Measurements from ENCODE around the gene USP6.
"Not testable (repeated sequence)": the region's sequence is repeated elsewhere in the genome, so short reads cannot be mapped to it uniquely, and the experiment has no call there.

The USP6 gene

GRCh38 chr17:5219536-5219935 is 103.7 kb downstream of the USP6 start:
- in situ Hi-C loops (cut with MboI; ENCODE audit: low pct_unique_long_range_greater_than_20kb, low sequenced_read_pairs, unreplicated experiment): no loop called here
- TF ChIP-seq, protein P1, sequence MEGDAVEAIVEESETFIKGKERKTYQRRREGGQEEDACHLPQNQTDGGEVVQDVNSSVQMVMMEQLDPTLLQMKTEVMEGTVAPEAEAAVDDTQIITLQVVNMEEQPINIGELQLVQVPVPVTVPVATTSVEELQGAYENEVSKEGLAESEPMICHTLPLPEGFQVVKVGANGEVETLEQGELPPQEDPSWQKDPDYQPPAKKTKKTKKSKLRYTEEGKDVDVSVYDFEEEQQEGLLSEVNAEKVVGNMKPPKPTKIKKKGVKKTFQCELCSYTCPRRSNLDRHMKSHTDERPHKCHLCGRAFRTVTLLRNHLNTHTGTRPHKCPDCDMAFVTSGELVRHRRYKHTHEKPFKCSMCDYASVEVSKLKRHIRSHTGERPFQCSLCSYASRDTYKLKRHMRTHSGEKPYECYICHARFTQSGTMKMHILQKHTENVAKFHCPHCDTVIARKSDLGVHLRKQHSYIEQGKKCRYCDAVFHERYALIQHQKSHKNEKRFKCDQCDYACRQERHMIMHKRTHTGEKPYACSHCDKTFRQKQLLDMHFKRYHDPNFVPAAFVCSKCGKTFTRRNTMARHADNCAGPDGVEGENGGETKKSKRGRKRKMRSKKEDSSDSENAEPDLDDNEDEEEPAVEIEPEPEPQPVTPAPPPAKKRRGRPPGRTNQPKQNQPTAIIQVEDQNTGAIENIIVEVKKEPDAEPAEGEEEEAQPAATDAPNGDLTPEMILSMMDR (IDR thresholded peaks at IDR 0.05; ENCODE audit: extremely low read depth, insufficient read depth, missing control alignments): no peak

DNA sequence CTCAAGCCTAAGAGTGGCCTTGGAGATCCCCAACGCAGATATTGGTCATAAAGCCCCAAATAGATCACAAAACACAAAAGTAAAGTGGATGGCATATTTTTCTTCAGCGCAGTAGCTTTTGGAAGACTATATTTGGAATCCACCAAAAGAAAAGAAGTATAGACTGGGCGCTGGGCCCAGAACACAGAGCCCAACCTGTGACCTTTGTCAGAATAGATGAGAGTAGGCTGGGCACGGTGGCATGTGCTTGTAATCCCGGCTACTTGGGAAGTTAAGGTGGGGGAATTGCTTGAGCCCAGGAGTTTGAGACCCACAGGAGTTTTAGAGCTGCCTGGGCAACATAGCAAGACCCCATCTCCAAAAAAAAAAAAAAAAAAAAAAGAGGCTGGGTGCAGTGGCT is 104.2 kb downstream of the USP6 start:
- in situ Hi-C loops (cut with MboI; ENCODE audit: low pct_unique_long_range_greater_than_20kb, low sequenced_read_pairs, unreplicated experiment): no loop called here
- DNase-seq (ENCODE audit: low spot score): no peak
- TF ChIP-seq, protein P1 (IDR thresholded peaks at IDR 0.05; ENCODE audit: extremely low read depth, insufficient read depth, missing control alignments): no peak

More at GRCh38 chr17:5219536-5219935, 103.7 kb downstream of the USP6 start:
- DNase-seq (ENCODE audit: low spot score): no peak

GRCh38 chr17:5221912-5222311 is 106.1 kb downstream of the USP6 start:
- in situ Hi-C loops (cut with MboI; ENCODE audit: low pct_unique_long_range_greater_than_20kb, low sequenced_read_pairs, unreplicated experiment); DNase-seq (ENCODE audit: low spot score): not testable (repeated sequence)

Data from GM13977 (cell line).